ENCODE measurements around the gene SEMA5B. TPM values are rescaled to one million over a fixed set of nuclear protein-coding genes. Genes with fewer than 3 reads are reported as not detected.

Gene SEMA5B
- total and polyA plus RNA-seq, 12 donors: 0.35 to 4.3 (median 1.8) TPM

GRCh38 chr3:122882361-122882947 lies 145.1 kb downstream of the SEMA5B start:
- 94 to 95% (median 95%) methylated on average over 2 of the region's 2 CpGs for WGBS, 4 donors
- intact Hi-C loops (cut with DNase I): no loop called here

GRCh38 chr3:122880624-122881023 lies 146.9 kb downstream of the SEMA5B start:
- no peak for DNase-seq
- Histone ChIP-seq H3K27me3 (no peaks in the 10 kb centered on the region), H3K4me3 (no peak overlapping the region), H3K27ac (no peak overlapping the region), H3K36me3 (replicated peaks in 1 of 2) (peaks cover 0 to 5% of the 10 kb centered on the region in 2 donors), H3K4me1 (replicated peaks in 1 of 2) (no peaks in the 10 kb centered on the region), H3K9me3 (replicated peaks in 1 of 3) (no peaks in the 10 kb centered on the region)
- intact Hi-C loops (cut with DNase I): no loop called here
- no peak for TF ChIP-seq CTCF (IDR thresholded peaks at IDR 0.05)
- TF ChIP-seq POLR2A (IDR thresholded peaks at IDR 0.05): no peak
- 78 to 87% (median 86%) methylated on average over 4 of the region's 4 CpGs for WGBS, 4 donors

More at GRCh38 chr3:122882361-122882947, 145.1 kb downstream of the SEMA5B start:
- H3K9me3 ChIP-seq (replicated peaks in 1 of 3): no peaks in the 10 kb centered on the region
- H3K4me3 ChIP-seq: no peak overlapping the region
- H3K36me3 ChIP-seq (replicated peaks in 1 of 2): peaks cover 0 to 5% of the 10 kb centered on the region in 2 donors
- TF ChIP-seq POLR2A (IDR thresholded peaks at IDR 0.05) (no peak), CTCF (IDR thresholded peaks at IDR 0.05) (no peak)
- no peaks in the 10 kb centered on the region for H3K27me3 ChIP-seq
- no peak for DNase-seq
- H3K27ac ChIP-seq: no peak overlapping the region
- H3K4me1 ChIP-seq (replicated peaks in 1 of 2): no peaks in the 10 kb centered on the region

GRCh38 chr3:122880173-122880572 lies 147.4 kb downstream of the SEMA5B start:
- no peaks in the 10 kb centered on the region for H3K9me3 ChIP-seq (replicated peaks in 1 of 3)
- no peaks in the 10 kb centered on the region for H3K27me3 ChIP-seq
- 79 to 91% (median 89%) methylated on average over 4 of the region's 4 CpGs for WGBS, 4 donors
- intact Hi-C loops (cut with DNase I): no loop called here
- peaks cover 0 to 5% of the 10 kb centered on the region in 2 donors for H3K36me3 ChIP-seq (replicated peaks in 1 of 2)
- no peak for DNase-seq
- H3K27ac ChIP-seq: no peak overlapping the region
- H3K4me1 ChIP-seq (replicated peaks in 1 of 2): no peaks in the 10 kb centered on the region
- H3K4me3 ChIP-seq: no peak overlapping the region
- no peak for TF ChIP-seq CTCF (IDR thresholded peaks at IDR 0.05)
- TF ChIP-seq POLR2A (IDR thresholded peaks at IDR 0.05): no peak

GRCh38 chr3:122875547-122876127 lies 151.9 kb downstream of the SEMA5B start:
- H3K4me3 ChIP-seq: no peak overlapping the region
- H3K27ac ChIP-seq: no peak overlapping the region
- H3K27me3 ChIP-seq: no peaks in the 10 kb centered on the region
- no peaks in the 10 kb centered on the region for H3K9me3 ChIP-seq (replicated peaks in 1 of 3)
- H3K4me1 ChIP-seq (replicated peaks in 1 of 2): no peaks in the 10 kb centered on the region
- intact Hi-C loops (cut with DNase I): no loop called here
- TF ChIP-seq POLR2A (IDR thresholded peaks at IDR 0.05): no peak
- no peak for TF ChIP-seq CTCF (IDR thresholded peaks at IDR 0.05)
- H3K36me3 ChIP-seq (replicated peaks in 1 of 2): peaks cover 0 to 5% of the 10 kb centered on the region in 2 donors
- no peak for DNase-seq
